ENCODE data around the gene RAB21.

The RAB21 gene, protein sequence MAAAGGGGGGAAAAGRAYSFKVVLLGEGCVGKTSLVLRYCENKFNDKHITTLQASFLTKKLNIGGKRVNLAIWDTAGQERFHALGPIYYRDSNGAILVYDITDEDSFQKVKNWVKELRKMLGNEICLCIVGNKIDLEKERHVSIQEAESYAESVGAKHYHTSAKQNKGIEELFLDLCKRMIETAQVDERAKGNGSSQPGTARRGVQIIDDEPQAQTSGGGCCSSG

DNA sequence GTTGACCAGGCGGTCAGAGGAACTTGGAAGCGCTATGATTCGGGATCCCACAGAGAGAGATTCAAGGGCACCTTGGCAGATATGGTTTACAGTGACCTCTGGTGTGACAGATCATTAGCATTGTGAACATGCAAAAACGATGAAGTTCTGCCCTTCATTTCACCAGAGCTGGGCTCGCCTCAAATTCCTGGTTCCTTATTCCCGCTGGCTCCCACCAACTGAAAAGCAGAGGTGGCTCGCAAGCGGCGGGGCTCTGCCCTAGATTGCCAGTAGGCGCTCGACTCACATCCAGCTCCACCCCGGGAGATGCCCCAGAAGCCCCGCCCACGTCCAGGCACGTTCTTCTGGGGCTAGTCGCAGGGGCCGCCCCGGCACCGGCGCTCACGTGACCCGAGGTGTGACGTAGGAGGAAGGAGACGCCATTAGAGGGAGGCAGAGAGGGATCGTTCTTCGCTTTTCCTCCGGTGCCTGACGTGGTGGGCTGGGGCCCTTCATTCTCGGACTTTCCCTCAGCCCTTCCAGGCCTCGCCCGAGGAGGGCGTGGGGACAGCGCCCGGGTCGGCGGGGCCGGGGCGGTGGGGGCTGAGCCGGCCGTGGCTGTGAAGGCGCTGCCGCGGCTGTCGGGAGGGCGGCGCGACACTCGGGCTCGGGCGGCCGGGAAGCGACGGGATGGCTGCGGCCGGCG, at the start of gene RAB21:
RAB21 (plus strand) TSS at position 403 of the 685 bp plus-strand sequence; CDS start at position 670, 267 bp downstream.
- DNase-seq = peak; percentile 97

DNA sequence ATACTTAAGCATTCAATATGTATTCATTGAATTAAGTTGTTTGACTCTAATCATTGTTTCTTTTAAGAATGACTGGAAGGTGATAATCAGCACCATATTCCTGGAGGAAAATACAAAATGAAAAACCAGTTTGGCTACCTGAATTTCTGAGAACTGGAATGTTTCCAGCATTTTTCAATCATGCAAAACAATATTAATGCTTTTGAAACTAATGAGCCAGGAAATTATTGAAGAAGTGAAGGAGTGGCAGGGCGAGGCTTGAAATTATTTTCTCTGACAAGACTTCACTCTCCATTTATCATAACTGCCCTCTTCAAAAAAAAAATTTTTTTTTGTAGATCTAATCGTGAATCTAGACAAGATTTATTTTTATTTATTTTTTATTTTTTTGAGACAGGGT, 49.7 kb upstream of the RAB21 start:
- DNase-seq = no peak

DNA sequence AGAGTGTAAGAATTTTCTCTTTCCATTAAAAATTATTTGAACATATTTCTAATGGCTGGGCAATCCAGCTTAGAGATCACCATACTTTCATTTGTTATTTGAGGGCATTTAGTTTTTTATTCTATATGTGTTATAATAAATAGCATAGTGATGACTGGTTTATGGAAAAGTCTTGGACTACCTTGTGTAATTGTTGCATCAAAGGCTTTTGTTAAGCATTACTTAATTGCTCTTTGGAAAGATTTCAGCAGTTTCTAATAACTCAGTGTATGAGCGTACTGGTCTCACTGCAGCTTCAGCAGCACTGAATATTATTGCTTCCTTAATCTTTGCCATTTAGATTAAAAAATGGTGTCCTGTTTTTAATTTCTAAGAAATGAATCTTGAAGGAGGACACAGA, 46.0 kb upstream of the RAB21 start:
- DNase-seq = no peak

DNA sequence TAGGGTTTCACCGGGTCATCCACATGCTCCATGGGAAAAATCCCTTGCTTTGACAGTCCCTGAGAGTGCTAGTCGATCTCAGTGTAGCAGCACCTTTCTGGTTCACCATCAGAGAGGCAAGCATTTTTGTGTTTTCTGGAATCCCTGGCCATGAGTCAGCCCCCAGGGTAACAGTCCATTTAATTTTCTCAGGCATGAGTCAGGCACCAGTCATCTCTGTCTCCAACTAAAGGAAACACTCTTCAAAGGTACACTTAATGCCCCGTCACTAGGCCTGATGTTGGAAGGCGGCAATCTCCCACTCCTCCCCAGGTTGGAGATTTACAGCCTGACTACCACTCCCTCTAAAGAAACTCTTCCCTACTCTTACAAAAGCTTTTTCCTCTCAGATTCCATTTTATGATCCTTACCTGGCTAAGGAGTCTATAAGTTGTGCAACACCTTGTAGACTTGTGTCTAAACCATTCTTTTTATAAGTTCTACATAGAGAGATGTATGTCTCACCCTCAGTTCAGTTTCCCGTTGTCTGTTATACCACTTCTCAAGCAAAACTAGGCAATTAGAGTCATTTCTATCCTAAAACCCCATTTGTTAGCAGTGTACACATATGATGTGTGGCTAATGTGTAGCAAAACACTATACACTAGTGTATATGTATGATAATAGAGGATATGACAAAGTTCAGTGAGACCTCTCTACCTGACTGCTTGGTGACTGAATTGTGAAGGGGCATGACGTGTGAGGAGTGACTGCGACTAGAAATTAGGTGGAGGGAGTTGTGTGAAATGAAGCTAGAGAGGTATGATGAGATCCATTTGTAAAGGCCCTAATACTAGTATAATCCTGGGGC, 44.2 kb upstream of the RAB21 start:
- no peak for DNase-seq

DNA sequence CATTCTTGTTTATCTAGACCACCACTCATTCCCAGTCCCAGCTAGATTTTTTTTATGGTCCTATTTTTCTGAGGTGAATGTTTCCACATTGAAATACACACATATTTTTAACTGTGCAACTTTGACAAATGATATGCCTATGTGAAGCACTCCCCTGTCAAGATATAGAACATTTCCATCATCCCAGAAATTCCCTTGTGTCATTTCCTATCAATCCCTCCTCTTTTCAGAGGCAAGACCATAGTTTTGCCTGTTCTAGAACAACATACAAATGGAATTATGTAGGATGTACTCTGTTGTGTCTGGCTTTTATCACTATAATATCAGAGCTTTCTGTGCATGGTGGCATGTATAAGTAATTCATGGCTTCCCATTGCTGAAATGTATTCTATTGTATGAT, 36.1 kb upstream of the RAB21 start:
- no peak for DNase-seq

DNA sequence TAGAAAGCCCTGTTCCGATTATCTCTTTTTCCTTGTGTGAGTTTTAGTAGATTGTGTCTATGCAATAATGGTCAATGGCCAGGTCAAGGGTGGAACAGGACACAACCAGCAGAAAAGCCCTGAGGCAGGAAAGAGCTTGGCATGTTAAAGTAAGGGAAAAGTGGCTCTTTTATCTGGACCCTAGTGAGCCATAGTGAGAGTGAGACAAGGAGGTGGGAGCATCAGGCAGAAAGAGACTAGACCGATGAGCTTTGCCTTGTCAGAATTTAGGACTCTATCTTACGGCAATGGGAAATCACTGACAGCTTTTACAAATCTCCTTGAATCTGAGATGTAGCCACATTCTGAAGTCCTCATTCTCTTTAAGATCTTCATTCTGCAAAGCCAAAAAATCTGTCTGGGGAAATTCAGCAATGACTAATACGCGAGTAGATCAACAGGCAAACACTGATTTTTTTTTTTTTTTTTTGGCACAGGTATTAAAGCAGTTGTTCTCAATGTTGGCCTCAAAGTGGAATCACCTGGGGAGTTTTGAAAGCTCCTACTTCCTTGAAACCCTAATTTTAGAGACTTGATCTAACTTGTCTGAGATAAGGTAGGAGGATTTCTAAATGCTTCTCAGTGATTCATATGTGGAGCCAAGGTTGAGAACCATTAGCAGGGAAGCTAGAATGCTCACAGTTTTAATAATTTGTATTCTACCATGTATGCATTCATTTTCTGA, 34.9 kb upstream of the RAB21 start:
- no peak for DNase-seq

DNA sequence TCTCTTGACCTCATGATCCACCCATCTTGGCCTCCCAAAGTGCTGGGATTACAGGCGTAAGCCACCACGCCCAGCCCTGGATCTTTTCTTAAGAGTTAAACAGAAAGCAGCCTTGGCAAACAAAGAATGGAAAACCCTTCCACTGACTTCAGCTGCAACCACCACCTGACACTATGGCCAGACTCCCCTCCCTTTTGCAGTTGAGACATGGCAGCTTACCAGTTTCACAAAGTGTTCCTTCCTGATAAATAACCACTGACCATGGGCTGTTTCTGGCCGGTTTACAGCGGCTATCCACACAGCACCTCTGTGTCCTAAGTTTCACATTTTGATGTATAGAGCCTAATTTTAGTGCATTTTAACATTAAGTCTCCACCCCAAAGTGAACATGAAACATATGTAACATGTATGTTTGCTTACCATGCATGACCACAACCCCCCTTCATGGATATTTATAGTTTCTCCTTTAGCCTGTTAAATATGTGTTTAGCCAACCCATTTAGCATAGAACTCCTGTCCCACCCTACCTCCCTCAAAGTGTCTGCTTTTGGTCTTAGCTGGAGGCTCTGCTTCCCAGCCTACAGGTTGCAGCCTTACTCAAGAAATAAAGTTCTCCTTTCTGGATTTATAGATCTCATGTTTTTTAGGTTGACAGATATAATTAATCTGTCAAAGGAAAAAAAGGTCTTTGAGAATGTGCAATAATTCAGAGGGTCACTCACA, 32.7 kb upstream of the RAB21 start:
- no peak for DNase-seq

DNA sequence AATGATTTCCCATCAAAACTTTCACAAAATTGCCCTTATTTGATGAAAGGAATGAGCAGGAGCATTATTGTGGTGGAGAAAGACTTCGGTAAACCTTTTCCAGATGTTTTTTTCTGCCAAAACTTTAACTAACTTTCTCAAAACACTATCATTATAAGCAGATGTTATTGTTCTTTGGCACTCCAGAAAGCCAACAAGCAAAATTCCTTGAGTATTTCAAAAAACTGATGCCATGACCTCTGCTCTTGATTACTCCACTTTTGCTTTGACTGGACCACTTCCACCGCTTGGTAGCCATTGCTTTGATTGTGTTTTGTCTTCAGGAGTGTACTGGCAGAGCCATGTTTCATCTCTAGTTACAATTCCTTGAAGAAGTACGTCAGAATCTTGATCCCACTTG, 29.7 kb upstream of the RAB21 start:
- no peak for DNase-seq

DNA sequence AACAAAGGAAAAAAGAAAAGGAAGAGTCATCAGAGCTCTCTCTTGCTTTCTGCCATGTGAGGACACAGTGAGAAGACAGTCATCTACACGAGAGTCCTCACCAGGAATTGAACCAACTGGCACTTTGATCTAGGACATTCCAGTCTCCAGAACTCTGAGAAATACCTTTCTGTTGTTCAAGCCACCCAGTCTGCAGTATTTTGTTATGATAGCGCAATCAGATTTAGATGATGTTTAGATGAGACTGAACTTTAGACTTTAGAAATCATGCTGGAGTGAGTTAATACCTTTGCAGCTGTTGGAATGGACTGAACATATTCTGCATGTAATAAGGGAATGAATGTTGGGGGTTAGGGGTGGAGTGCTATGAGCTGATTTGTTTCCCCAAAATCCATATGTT, 28.1 kb upstream of the RAB21 start:
- DNase-seq = no peak

DNA sequence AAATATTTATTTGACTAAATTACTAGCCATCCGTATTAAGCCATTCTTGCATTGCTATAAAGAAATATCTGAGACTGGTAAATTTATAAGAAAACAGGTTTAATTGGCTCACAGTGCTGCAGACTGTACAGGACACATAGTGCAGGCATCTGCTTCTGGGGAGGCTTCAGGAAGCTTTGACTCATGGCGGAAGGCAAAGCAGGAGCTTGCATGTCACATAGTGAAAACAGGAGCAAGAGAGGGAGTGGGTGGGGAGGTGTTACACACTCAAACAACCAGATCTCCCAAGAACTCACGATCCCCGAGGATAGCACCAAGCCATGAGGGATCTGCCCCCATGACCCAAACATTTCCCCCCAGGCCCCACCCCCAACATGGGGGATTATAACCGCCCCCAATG, 26.7 kb upstream of the RAB21 start:
- DNase-seq = no peak

DNA sequence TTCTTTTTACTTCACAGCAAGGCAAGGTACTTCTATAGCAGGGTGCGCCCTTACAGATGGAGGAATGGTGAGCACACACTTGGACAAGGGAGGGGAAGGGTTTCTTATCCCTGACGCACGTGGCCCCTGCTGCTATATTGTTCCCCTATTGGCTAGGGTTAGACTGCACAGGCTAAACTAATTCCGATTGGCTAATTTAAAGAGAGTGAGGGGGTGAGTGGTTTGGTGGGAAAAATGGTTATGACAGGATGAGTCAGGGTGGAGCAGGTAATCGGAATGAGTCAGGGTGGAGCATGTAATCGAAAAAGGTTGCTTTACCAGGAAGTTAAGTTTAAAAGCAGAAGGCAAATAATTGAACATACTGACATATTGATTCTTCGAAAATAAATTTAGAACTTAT, 23.7 kb upstream of the RAB21 start:
- DNase-seq = no peak

DNA sequence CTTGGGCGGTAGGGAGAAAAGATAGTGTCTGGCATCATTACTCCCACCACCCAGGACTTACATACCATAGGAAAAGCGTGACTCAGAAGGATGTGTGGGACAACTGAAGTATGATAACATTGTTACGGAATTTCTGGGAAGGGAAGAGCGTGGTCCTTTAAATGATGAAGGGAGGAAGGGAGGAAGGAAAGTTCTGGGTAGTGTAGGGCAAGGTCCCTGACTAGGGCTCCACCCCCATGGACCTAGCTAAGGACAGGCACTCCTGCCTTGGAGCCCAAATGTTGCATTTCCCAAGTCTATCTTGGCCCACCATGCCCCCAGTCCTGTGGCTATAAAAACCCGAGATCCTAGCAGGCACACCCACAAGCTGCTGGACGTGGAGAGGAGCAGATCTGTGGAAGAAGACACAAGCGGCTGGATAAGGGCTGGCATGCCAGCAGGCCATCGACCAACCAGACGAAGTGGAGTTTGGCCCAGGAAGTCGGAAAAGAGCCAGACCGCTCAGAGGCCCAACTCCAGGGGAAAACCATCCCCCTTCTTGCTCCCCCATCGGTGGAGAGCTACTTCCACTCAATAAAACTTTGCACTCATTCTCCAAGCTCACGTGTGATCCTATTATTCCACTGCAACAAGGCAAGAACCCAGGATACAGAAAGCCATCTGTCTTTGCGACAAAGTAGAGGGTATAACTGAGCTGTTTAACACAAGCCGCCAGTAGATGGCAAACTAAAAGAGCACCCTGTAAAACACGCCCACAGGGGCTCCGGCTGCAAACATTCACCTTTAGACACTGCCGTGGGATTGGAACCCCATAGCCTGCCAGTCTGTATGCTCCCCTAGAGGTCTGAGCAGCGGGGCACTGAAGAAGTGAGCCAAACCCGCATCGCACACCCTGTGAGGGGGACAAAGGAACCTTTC, 23.0 kb upstream of the RAB21 start:
- no peak for DNase-seq

DNA sequence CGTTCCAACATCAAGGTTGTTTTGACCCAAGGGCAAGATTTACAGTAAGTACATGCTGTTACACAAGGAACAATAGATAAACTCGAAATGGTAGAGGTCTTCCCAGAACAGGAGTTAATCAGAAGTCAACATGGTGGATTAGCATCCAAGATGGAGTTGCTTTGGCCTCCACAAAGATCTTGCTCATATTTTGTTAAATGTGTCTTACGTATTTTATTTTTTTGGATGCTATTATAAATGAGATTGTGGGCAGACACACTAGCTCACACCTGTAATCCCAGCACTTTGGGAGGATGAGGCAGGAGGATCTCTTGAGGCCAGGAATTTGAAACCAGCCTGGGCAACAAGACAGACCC, 22.3 kb upstream of the RAB21 start:
- no peak for DNase-seq

DNA sequence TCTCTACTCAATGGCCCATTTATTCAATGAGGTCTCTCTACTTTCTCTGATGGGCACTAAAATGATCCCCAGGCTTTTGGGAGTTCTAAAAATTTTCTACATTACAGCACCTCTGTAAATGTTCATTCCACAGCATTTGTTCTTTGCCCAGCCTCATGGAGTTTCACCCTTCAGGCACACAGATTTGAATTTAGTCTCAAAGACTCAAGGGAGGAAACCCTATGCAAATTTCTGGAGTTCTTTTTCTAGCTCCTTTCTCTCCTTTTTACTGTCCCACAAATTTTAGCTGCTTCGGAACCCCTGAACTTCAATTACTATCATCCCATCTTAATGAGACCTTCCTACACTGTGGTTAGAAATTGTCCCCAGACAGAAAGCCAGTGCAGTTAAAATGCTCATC, 17.5 kb upstream of the RAB21 start:
- DNase-seq = no peak

DNA sequence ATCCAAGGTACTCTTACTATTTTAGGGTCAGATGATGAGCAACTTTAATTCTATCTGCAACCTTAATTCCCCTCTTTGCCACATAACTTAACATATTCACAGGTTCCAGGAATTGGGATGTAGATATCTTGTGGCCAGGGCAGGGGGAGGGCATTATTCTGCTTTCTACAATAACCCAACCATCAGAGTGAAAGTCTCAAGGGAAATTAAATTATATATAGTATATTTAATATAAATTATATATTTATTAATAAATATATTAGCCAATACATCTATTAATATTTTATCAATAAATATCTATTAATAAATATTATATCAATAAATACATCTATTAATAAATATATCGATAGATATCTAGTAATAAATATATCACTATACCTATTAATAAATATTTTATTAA, 11.7 kb upstream of the RAB21 start:
- no peak for DNase-seq

DNA sequence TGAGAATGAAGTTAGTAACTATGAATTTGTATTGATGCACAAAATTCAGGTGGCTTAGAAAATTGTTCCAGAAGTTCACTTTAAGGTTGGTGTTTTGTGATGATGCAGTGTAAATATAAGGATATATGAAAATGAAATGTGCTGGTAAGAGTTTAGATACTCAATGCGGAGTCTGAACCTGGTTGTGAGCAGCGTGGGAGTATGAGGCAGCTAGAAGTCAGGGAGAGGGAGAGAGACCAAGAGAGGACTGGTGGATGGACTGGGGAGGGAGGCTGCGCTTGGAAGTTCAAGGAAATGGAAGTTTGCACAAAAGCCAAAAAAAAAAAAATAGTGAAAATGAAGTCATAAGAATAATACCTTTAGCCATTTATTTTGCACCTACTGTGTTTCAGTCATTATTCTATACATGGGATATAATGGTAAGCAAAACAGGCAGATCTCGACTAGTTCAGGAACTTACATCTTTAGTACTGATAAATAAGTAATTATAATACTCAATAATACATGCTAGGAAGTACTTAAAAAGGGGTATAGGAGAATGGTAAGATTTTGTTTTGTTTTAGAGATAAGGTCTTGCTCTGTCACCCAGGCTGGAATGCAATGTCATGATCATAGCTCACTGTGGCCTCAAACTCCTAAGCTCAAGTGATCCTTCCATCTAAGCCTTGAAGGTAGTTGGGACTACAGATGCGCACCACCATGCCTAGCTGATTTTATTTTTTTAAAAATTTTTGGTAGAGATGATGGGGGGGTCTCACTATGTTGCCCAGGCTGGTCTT, 10.0 kb upstream of the RAB21 start:
- DNase-seq = no peak

DNA sequence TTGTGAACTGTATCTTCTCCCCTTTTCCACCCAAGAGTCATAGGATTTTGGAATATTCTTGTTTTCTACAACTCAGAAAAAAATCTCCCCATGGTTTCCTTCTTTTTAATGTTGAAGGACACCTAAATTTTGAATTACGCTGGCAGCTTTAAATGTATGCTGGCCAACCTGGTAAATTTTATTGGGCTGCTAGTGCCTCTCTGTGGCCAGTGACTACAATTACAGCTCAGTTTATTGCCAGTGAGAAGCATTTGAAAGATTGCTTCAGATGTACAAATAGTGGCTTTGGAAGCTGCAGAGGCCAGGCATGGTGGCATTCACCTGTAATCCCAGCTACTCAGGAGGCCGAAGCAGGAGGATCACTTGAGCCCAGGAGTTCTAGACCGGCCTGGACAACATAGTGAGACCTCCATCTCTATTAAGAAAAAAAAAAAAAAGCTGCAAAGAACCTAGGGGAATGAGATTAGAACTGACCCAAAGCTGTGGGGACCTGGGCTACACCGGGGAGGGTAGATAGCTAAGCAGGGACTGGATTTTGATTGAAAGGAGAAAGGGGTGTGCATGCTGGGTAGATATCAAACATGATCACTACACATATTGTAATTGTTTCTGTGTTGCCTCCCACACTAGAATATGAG, 7.6 kb upstream of the RAB21 start:
- peak; percentile 75 for DNase-seq

DNA sequence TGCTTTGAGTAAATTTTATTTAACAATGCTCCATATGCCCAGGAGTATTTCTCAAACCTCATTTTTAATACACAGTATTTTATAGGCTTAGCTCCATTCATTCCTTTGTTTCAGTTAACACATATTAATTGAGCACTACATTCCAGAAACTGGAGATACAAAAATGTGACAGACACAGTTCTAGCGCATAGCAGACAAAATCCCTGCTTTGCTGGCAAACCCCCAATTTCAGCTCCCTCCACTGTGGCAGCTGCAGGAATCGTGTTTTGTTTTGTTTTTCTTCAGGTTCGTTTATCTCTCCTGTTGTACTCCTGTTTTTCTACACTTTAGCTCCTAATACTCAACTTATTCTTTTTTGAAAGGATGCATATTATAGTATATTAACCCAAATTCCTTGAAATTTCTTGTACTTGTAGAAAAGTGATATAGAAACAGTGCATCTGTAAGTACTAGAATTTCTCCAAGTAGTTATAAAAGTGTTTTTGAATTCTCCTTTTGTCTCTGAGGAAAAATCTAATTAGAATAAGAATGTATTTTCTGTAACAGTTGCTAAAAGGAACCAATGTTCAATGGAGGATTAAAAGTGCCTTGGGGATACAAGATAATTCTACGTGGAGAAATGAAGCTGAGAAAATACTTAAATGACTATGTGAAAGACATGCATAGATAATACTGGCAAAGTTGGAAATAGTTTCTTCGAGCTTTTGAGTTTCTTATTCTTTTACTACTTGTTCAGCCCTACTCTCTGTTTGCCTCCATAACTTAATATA, 6.4 kb upstream of the RAB21 start:
- no peak for DNase-seq

DNA sequence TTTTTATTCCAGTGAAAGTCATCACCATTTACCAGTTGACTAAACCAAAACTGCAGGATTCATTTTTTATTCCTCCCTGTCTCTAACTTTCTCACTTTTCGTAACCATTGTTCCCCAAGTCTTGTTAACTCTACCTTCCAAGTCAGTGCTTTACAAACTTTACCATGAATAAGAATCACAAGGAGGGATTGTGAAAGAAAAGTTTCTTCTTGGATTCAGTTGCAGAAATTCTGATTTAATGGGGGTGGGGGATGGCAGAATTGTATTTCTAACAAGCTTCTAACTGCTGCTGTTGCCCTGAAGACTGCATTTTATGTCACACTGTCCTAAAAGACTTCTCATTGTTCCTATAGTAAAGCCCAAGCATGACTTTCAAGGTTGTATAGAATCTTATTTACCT, 5.0 kb upstream of the RAB21 start:
- no peak for DNase-seq

DNA sequence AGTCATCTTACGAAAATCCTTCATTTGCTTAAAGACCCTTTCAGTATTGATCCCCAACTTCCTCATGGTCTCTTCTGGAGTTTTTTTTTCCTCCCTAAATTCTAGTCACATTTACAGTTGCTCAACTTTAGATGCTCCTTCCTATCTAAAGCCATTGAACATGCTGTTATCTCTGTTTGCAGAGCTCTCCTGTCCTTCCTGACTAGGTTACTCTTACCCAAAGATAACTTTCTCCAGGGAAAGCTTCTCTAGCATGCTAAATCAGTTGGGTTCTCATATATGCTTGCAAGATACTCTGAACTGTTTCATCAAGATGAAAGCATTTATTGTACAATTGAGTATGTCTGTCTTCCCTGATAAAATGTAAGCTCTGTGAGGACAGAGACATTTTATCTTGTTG, 1.8 kb upstream of the RAB21 start:
- DNase-seq = no peak
